ENCODE measurements around the gene CYP8B1.

Gene CYP8B1

GRCh38 chr3:42850263-42850662, 25.4 kb downstream of the CYP8B1 start:
- no peak for DNase-seq

GRCh38 chr3:42849017-42849416, 26.7 kb downstream of the CYP8B1 start:
- no peak for DNase-seq

DNA sequence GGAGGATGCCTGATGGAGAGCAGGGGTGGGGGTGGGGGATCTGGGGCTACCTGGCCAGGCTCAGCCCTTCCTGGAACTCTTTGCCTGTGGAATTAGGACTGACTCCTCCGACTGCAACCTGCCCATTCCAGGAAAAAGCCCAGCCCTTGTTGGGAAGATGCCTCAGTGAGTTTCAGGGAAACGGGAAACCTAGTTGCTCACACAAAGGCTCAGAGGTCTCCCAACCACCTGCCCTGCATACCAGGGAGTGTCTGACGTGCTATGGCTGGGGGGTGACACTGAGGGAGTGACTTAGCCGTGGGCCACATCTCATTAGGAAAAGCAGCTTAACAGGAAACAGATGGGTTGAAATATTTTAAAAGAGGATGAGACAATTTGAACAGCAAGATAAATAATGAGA, 27.9 kb downstream of the CYP8B1 start:
- no peak for DNase-seq

GRCh38 chr3:42846685-42847522, 28.8 kb downstream of the CYP8B1 start:
- DNase-seq = no peak

- DNase-seq = no peak
Observed at GRCh38 chr3:42844815-42845214, 30.9 kb downstream of the CYP8B1 start.

- no peak for DNase-seq
Observed at GRCh38 chr3:42844412-42844713, 31.3 kb downstream of the CYP8B1 start.

- DNase-seq = no peak
Observed at GRCh38 chr3:42843713-42844411, 31.8 kb downstream of the CYP8B1 start.

DNA sequence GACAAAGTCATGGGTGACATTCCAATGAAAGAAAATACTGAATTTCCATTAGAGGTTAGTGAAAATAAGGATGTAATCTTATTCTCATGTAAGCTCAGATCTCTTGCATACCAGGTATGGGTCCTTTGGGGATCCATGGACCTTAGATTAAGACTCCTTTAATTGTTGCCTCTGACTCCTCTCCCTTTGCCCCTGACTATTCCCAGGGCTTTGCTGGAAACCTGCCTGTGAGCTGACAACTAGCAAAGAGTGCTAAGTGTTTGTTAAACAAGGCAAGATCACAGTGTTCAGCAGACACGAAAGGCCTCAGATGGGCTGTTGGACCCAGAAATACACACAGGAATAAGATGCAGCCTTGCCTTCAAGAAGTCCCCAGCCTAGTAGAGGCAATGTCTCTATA, 34.3 kb downstream of the CYP8B1 start:
- no peak for DNase-seq

DNA sequence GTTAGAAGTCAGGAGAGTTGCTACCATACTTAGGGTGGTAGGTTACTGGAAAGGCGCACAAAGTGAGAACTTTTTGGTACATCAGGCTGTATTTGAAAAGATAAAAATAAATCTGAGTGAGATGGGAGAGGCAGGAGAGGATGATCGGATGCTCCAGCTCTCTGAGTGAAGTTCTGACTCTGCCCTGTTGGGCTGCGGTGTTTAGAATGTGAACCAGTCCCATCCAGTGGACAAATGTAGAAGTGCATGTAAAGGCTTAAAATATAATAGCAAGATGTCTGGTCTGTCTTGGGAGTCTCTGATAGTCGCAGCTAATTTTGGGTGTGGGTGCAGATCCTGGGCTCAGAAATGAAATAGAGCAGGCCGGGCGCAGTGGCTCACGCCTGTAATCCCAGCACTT, 36.1 kb downstream of the CYP8B1 start:
- no peak for DNase-seq

DNA sequence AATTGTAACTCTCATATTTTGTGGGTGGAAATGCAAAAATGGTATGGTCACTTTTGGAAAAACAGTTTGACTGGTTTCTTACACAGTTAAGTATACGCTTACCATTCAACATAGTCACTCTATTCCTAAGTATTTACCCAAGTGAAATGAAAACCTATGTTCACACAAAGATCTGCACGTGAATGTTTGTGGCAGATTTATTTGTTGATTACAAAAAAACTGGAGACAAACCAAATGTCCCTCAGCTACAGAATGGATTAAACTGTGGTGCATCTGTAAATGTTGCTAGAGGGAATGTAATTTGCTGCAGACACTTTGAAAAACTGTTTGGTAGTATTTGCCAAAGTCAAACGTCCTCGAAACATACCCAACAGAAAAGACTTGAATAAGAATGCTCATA, 37.1 kb downstream of the CYP8B1 start:
- no peak for DNase-seq

GRCh38 chr3:42836150-42837123, 39.2 kb downstream of the CYP8B1 start:
- no peak for DNase-seq

DNA sequence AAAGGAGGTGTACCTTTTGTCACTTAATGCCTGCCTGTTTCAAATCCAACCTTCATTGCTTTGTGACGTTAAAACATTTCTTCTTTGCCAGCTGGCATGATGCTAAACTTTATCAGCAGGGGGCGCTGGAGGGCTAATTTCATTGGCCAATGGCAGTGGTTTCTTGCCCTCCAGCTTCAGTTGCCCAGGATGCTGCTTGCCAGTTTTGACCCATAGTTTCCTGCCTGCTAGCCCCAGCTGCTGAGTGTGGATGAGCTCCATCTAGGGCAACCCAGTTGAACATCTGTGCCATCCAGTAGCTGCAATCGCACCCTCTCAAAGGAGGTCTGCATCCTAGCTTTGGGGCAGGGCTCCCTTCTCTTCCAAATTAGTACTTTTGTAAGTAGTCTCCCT, 44.4 kb downstream of the CYP8B1 start:
- peak; percentile 90 for DNase-seq

- DNase-seq = no peak
Observed at GRCh38 chr3:42830437-42831320, 45.0 kb downstream of the CYP8B1 start.

DNA sequence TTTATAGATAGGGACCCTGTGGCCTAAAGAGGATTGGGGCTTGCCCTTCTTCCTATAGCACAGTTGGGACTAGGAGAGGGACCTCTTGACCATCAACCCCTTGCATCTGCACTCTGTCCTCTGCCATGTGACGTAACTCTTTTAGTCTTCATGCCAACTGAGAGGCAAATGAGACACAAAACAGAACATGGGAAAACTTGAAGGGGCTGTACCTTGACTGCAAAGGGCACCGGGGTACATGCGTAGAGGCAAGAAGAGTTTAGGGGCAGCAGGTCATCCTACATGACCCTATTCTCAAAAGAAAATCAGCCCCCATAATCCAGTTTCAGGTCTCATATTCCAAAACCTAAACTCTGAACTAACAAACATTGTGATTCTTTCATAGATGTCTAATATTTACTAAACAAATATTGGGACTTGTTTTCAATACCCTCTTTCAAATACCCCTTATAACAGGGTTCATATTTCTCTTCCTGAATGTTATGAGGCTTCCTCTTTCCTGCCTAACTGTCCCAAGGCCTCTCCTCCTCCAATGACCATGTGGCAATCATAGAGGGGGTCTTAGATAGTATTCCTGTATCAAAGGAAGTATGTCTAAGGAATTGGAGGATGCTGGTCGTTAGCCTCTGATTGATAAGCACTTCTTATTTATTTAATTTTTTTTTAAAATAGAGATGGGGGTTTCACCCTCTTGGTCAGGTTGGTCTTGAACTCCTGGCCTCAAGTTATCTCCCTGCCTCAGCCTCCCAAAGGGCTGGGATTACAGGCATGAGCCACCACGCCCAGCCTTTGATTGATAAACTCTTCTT, 45.8 kb downstream of the CYP8B1 start:
- no peak for DNase-seq

- DNase-seq = no peak
Observed at GRCh38 chr3:42829083-42829627, 46.5 kb downstream of the CYP8B1 start.

DNA sequence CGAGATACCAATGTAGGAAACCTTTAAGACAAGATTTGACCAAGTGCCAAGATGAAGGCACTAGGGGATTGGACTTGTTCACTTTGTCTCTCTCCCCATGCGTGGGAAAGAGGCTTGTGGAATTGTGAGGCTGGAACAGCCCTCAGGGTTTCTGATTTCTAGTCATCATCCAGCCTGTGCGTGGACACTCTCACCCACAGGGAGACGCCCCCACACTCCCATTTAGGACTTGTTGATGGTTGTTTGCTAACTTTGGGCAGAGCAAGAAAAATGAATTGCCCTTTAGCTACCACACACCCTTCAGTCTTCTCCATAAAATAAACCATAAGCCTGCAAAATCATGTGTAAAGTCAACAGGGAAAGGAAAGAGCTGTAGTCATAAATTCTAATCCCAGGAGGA, 48.0 kb downstream of the CYP8B1 start:
- DNase-seq = no peak

GRCh38 chr3:42827023-42827422, 48.7 kb downstream of the CYP8B1 start:
- no peak for DNase-seq

DNA sequence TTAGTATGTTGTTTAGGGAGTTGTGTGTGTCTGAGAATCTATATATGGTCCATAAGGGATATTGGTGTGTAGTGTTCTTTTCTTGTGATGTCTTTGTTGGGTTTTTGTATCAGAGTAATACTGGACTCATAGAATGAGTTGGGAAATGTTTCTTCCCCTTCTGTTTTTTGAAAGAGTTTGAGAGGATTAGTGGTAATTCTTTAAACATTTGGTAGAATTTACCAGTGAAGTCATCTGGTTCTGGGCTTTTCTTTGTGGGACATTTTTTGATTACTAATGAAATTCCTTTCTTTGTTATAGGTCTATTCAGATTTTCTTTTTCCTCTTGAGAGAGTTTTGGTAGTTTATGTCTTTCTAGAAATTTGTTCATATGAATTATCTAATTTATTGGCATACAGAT, 49.5 kb downstream of the CYP8B1 start:
- DNase-seq = no peak

- DNase-seq = no peak
Observed at GRCh38 chr3:42823351-42823750, 52.3 kb downstream of the CYP8B1 start.

DNA sequence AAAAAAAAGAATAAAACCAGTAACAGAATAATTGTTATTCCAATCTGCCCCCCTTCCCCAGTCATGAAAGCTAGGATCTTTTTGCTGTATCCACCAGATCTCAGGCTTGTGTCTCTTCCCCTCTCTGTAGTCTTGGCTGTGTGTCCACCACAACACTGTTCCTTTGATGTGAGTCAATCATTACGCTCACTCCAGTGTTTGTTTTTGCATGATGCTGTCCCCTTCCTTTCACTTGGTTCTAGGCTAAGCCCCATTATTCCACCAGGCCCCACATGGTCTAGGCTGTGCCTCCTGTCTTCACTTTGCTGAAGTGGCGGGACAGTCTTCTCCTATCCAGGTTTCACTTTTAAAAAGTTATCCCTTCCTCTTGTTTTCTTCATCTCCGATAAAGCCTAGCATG, 52.9 kb downstream of the CYP8B1 start:
- no peak for DNase-seq

Measured in activated CD8-positive, alpha-beta memory T cell treated with anti-CD3 and anti-CD28 coated beads, Interleukin-2, amount 50 U/mL, for 48 hours (primary cell).